ENCODE measurements around the gene CRIM1. TPM values are rescaled to one million over a fixed set of nuclear protein-coding genes. Genes with fewer than 3 reads are reported as not detected.

The CRIM1 gene
- total and polyA plus RNA-seq, 4 donors = 2.2 to 22.1 (median 9.6) TPM

- 78% methylated on average over 4 of the region's 4 CpGs for WGBS
- no peaks in the 10 kb centered on the region for H3K27me3 ChIP-seq (ENCODE audit: control insufficient read depth in 4 of 4, insufficient read depth in 4 of 4, low read length in 3 of 4)
- no peak overlapping the region for H3K4me3 ChIP-seq (ENCODE audit: low read depth in 1 of 3, low read length in 3 of 3)
- H3K27ac ChIP-seq (ENCODE audit: low read depth in 1 of 2, low read length in 2 of 2) = no peak overlapping the region
- DNase-seq (ENCODE audit: low spot score) = no peak
- H3K4me1 ChIP-seq (ENCODE audit: control insufficient read depth in 4 of 4, insufficient read depth in 4 of 4, low read length in 3 of 4) = peaks cover 0 to 4% (median 2%) of the 10 kb centered on the region in 4 donors
- no peaks in the 10 kb centered on the region for H3K36me3 ChIP-seq (ENCODE audit: control insufficient read depth in 4 of 4, insufficient read depth in 3 of 4, low read depth in 1 of 4, low read length in 3 of 4)
- TF ChIP-seq EGR1 (IDR thresholded peaks at IDR 0.05; ENCODE audit: low read depth in 2 of 2) = no peak
- peak; percentile 47 for TF ChIP-seq NR2F2 (IDR thresholded peaks at IDR 0.05)
- no peak for TF ChIP-seq HNF4G (IDR thresholded peaks at IDR 0.05)
- TF ChIP-seq MAX (IDR thresholded peaks at IDR 0.05) = no peak
- TF ChIP-seq TAF1 (conservative IDR thresholded peaks at IDR 0.05) = no peak
- TF ChIP-seq HNF4A (conservative IDR thresholded peaks at IDR 0.05) = no peak
- no peak for TF ChIP-seq ATF3 (IDR thresholded peaks at IDR 0.05)
- TF ChIP-seq RXRA (IDR thresholded peaks at IDR 0.05) = peak in 1 of 2 donors; percentile 36
- no peak for TF ChIP-seq RAD21 (IDR thresholded peaks at IDR 0.05)
- peak; percentile 8 for TF ChIP-seq SP1 (IDR thresholded peaks at IDR 0.05)
- no peak for TF ChIP-seq GABPA (IDR thresholded peaks at IDR 0.05 in 1 of 2, conservative IDR thresholded peaks at IDR 0.05 in 1 of 2)
- no peak for TF ChIP-seq FOXA2 (IDR thresholded peaks at IDR 0.05)
- TF ChIP-seq JUND (IDR thresholded peaks at IDR 0.05) = no peak
- TF ChIP-seq YY1 (IDR thresholded peaks at IDR 0.05) = no peak
- no peak for TF ChIP-seq FOXA1 (IDR thresholded peaks at IDR 0.05)
- no peak for TF ChIP-seq ZBTB33 (IDR thresholded peaks at IDR 0.05)
- no peak for TF ChIP-seq REST (IDR thresholded peaks at IDR 0.05)
- TF ChIP-seq CTCF (IDR thresholded peaks at IDR 0.05; ENCODE audit: low read depth, low read length, missing input control) = no peak
- H3K9me3 ChIP-seq (ENCODE audit: control insufficient read depth in 4 of 4, low read length in 3 of 4) = no peaks in the 10 kb centered on the region
- H3K9ac ChIP-seq (ENCODE audit: low read depth in 1 of 2, low read length in 2 of 2) = peak overlapping the region in 1 of 2 donors; percentile 22
Measured at GRCh38 chr2:36413218-36413617, 57.6 kb downstream of the CRIM1 start.
